ENCODE results near the gene TEDC1. TPM values are rescaled to one million over a fixed set of nuclear protein-coding genes. Genes with fewer than 3 reads are reported as not detected.

The TEDC1 gene
- total RNA-seq, 5 donors from 2014 or later (not counting 1 experiment from before 2014, with no cell fraction given), result 32.8 to 186 (median 37.5) TPM

GRCh38 chr14:105528586-105529318 is 37.7 kb downstream of the TEDC1 start:
- Histone ChIP-seq H3K4me3 (ENCODE audit: control insufficient read depth in 1 of 2, extremely low read depth in 1 of 2, low read length in 1 of 2) (peak overlapping the region; percentile 34 to 64), H3K27me3 (replicated peaks in 1 of 2; ENCODE audit: control insufficient read depth in 2 of 2, extremely low read depth in 1 of 2, insufficient read depth in 2 of 2, low read length in 1 of 2) (peaks cover 0 to 68% of the 10 kb centered on the region in 2 experiments), H3K36me3 (ENCODE audit: control insufficient read depth in 2 of 2, extremely low read depth in 1 of 2, insufficient read depth in 1 of 2, low read length in 1 of 2) (no peaks in the 10 kb centered on the region), H3K9me3 (no peaks in the 10 kb centered on the region), H3K27ac (ENCODE audit: low read length) (no peak overlapping the region), H3K4me1 (ENCODE audit: control insufficient read depth in 1 of 2, extremely low read depth in 1 of 2, insufficient read depth in 2 of 2, low read length in 2 of 2) (peaks cover 16 to 45% of the 10 kb centered on the region in 2 experiments)
- Mint-ChIP-seq H3K9me3 (no peaks in the 10 kb centered on the region), H3K27ac (peak overlapping the region in 1 of 2 donors; percentile 23), H3K27me3 (peaks cover 0 to 8% of the 10 kb centered on the region in 2 donors), H3K4me3 (peak overlapping the region; percentile 74 to 83 (median 78)), H3K4me1 (peaks cover 10 to 42% (median 15%) of the 10 kb centered on the region in 3 donors), H3K36me3 (no peaks in the 10 kb centered on the region)
- 16% methylated on average over 74 of the region's 89 CpGs for WGBS (ENCODE audit: insufficient coverage)
- peak in 4 of 35 experiments; percentile 11 to 49 (median 37) for DNase-seq
- ChIA-PET POLR2A (no interaction called here), CTCF (interaction anchor here (0.6 to 1.6 kb wide), 5 partner anchors 9 to 158 kb away, joined by 3 to 9 read pairs (median 4); no protein-coding TSS in a partner anchor)
- peak; percentile 14 to 23 (median 20) for ATAC-seq (replicated peaks in 1 of 4)

- H3K36me3 ChIP-seq (ENCODE audit: control insufficient read depth in 2 of 2, extremely low read depth in 1 of 2, insufficient read depth in 1 of 2, low read length in 1 of 2), result no peaks in the 10 kb centered on the region
- no peaks in the 10 kb centered on the region for H3K9me3 Mint-ChIP-seq
- no peaks in the 10 kb centered on the region for H3K9me3 ChIP-seq
- H3K4me1 Mint-ChIP-seq, result peaks cover 10 to 42% (median 15%) of the 10 kb centered on the region in 3 donors
- peaks cover 0 to 69% of the 10 kb centered on the region in 2 experiments for H3K27me3 ChIP-seq (replicated peaks in 1 of 2; ENCODE audit: control insufficient read depth in 2 of 2, extremely low read depth in 1 of 2, insufficient read depth in 2 of 2, low read length in 1 of 2)
- H3K4me3 Mint-ChIP-seq, result peak overlapping the region; percentile 74 to 83 (median 78)
- H3K27ac Mint-ChIP-seq, result peak overlapping the region in 1 of 2 donors; percentile 23
- ChIA-PET CTCF (interaction anchor here in 1 of 2 donors (1.5 to 1.6 kb wide), 2 partner anchors 9 to 159 kb away, joined by 5 to 9 read pairs; no protein-coding TSS in a partner anchor), POLR2A (no interaction called here)
- DNase-seq, result peak in 1 of 35 experiments; percentile 44
- peaks cover 16 to 45% of the 10 kb centered on the region in 2 experiments for H3K4me1 ChIP-seq (ENCODE audit: control insufficient read depth in 1 of 2, extremely low read depth in 1 of 2, insufficient read depth in 2 of 2, low read length in 2 of 2)
- H3K27ac ChIP-seq (ENCODE audit: low read length), result no peak overlapping the region
- ATAC-seq (replicated peaks in 1 of 4), result peak in 1 of 4 experiments; percentile 14
- H3K27me3 Mint-ChIP-seq, result peaks cover 0 to 8% of the 10 kb centered on the region in 2 donors
- WGBS (ENCODE audit: insufficient coverage), result 25% methylated on average over 24 of the region's 24 CpGs
- peak overlapping the region; percentile 34 to 64 for H3K4me3 ChIP-seq (ENCODE audit: control insufficient read depth in 1 of 2, extremely low read depth in 1 of 2, low read length in 1 of 2)
- no peaks in the 10 kb centered on the region for H3K36me3 Mint-ChIP-seq
These were observed 38.2 kb downstream of the TEDC1 start for GRCh38 chr14:105529319-105529568.

GRCh38 chr14:105529569-105530284 is 38.7 kb downstream of the TEDC1 start:
- peaks cover 16 to 45% of the 10 kb centered on the region in 2 experiments for H3K4me1 ChIP-seq (ENCODE audit: control insufficient read depth in 1 of 2, extremely low read depth in 1 of 2, insufficient read depth in 2 of 2, low read length in 2 of 2)
- no peaks in the 10 kb centered on the region for H3K36me3 Mint-ChIP-seq
- H3K27me3 Mint-ChIP-seq, result peaks cover 0 to 8% of the 10 kb centered on the region in 2 donors
- H3K9me3 Mint-ChIP-seq, result no peaks in the 10 kb centered on the region
- peak in 10 of 35 experiments; percentile 15 to 60 (median 26) for DNase-seq
- H3K27ac ChIP-seq (ENCODE audit: low read length), result no peak overlapping the region
- H3K4me3 Mint-ChIP-seq, result peak overlapping the region; percentile 74 to 83 (median 78)
- H3K27ac Mint-ChIP-seq, result peak overlapping the region in 1 of 2 donors; percentile 46
- H3K27me3 ChIP-seq (replicated peaks in 1 of 2; ENCODE audit: control insufficient read depth in 2 of 2, extremely low read depth in 1 of 2, insufficient read depth in 2 of 2, low read length in 1 of 2), result peaks cover 0 to 69% of the 10 kb centered on the region in 2 experiments
- ATAC-seq (replicated peaks in 1 of 4), result peak in 3 of 4 experiments; percentile 34 to 36 (median 36)
- CTCF ChIA-PET, result interaction anchor here in 1 of 2 donors (1.6 kb wide), 1 partner anchor 8 kb away, joined by 5 read pairs; no protein-coding TSS in a partner anchor
- H3K4me1 Mint-ChIP-seq, result peaks cover 10 to 42% (median 15%) of the 10 kb centered on the region in 3 donors
- H3K9me3 ChIP-seq, result no peaks in the 10 kb centered on the region
- WGBS (ENCODE audit: insufficient coverage), result 44% methylated on average over 60 of the region's 63 CpGs
- POLR2A ChIA-PET, result no interaction called here
- peak overlapping the region; percentile 34 to 64 for H3K4me3 ChIP-seq (ENCODE audit: control insufficient read depth in 1 of 2, extremely low read depth in 1 of 2, low read length in 1 of 2)
- no peaks in the 10 kb centered on the region for H3K36me3 ChIP-seq (ENCODE audit: control insufficient read depth in 2 of 2, extremely low read depth in 1 of 2, insufficient read depth in 1 of 2, low read length in 1 of 2)

GRCh38 chr14:105530285-105531087 is 39.4 kb downstream of the TEDC1 start:
- WGBS (ENCODE audit: insufficient coverage), result 93% methylated on average over 15 of the region's 19 CpGs
- peaks cover 10 to 42% (median 15%) of the 10 kb centered on the region in 3 donors for H3K4me1 Mint-ChIP-seq
- H3K27ac Mint-ChIP-seq, result peak overlapping the region in 1 of 2 donors; percentile 46
- CTCF ChIA-PET, result no interaction called here
- POLR2A ChIA-PET, result no interaction called here
- peak overlapping the region; percentile 50 to 83 (median 68) for H3K4me3 Mint-ChIP-seq
- peaks cover 0 to 8% of the 10 kb centered on the region in 2 donors for H3K27me3 Mint-ChIP-seq
- peaks cover 0 to 69% of the 10 kb centered on the region in 2 experiments for H3K27me3 ChIP-seq (replicated peaks in 1 of 2; ENCODE audit: control insufficient read depth in 2 of 2, extremely low read depth in 1 of 2, insufficient read depth in 2 of 2, low read length in 1 of 2)
- no peaks in the 10 kb centered on the region for H3K9me3 Mint-ChIP-seq
- DNase-seq (no peak), ATAC-seq (replicated peaks in 1 of 4) (no peak)
- peaks cover 16 to 45% of the 10 kb centered on the region in 2 experiments for H3K4me1 ChIP-seq (ENCODE audit: control insufficient read depth in 1 of 2, extremely low read depth in 1 of 2, insufficient read depth in 2 of 2, low read length in 2 of 2)
- no peaks in the 10 kb centered on the region for H3K36me3 Mint-ChIP-seq
- H3K27ac ChIP-seq (ENCODE audit: low read length), result no peak overlapping the region
- no peak overlapping the region for H3K4me3 ChIP-seq (ENCODE audit: control insufficient read depth in 1 of 2, extremely low read depth in 1 of 2, low read length in 1 of 2)
- no peaks in the 10 kb centered on the region for H3K36me3 ChIP-seq (ENCODE audit: control insufficient read depth in 2 of 2, extremely low read depth in 1 of 2, insufficient read depth in 1 of 2, low read length in 1 of 2)
- H3K9me3 ChIP-seq, result no peaks in the 10 kb centered on the region

GRCh38 chr14:105531088-105531893 is 40.2 kb downstream of the TEDC1 start:
- Histone ChIP-seq H3K4me3 (ENCODE audit: control insufficient read depth in 1 of 2, extremely low read depth in 1 of 2, low read length in 1 of 2) (no peak overlapping the region), H3K27me3 (replicated peaks in 1 of 2; ENCODE audit: control insufficient read depth in 2 of 2, extremely low read depth in 1 of 2, insufficient read depth in 2 of 2, low read length in 1 of 2) (peaks cover 0 to 66% of the 10 kb centered on the region in 2 experiments), H3K4me1 (ENCODE audit: control insufficient read depth in 1 of 2, extremely low read depth in 1 of 2, insufficient read depth in 2 of 2, low read length in 2 of 2) (peaks cover 16 to 40% of the 10 kb centered on the region in 2 experiments), H3K9me3 (no peaks in the 10 kb centered on the region), H3K27ac (ENCODE audit: low read length) (no peak overlapping the region), H3K36me3 (ENCODE audit: control insufficient read depth in 2 of 2, extremely low read depth in 1 of 2, insufficient read depth in 1 of 2, low read length in 1 of 2) (no peaks in the 10 kb centered on the region)
- Mint-ChIP-seq H3K27me3 (peaks cover 0 to 6% of the 10 kb centered on the region in 2 donors), H3K4me3 (peak overlapping the region in 2 of 3 donors; percentile 31 to 83), H3K27ac (no peak overlapping the region), H3K9me3 (no peaks in the 10 kb centered on the region), H3K4me1 (peaks cover 10 to 39% (median 15%) of the 10 kb centered on the region in 3 donors), H3K36me3 (no peaks in the 10 kb centered on the region)
- CTCF ChIA-PET, result interaction anchor here in 1 of 2 donors (1.5 kb wide), 1 partner anchor 161 kb away, joined by 4 read pairs; no protein-coding TSS in a partner anchor
- WGBS (ENCODE audit: insufficient coverage), result 91% methylated on average over 22 of the region's 30 CpGs
- DNase-seq, result no peak
- POLR2A ChIA-PET, result interaction anchor here in 1 of 2 donors (0.6 kb wide), 1 partner anchor 766 kb away, joined by 4 read pairs; no protein-coding TSS in a partner anchor
- ATAC-seq (replicated peaks in 1 of 4), result no peak
